Epithelial cell of esophagus (primary cell): ENCODE results near the gene GPR146.

Experiments
- DNase-seq: peaks from one replicate; pipeline ENCODE4 v3.0.0; 2010; ENCODE audit warnings: low read depth
- H3K4me3 ChIP-seq: 2 replicates; pipeline ENCODE4 v1.5.1; 2011; ENCODE audit warnings: mild to moderate bottlenecking, low read length, control low read depth
- TF ChIP-seq, protein P1 (sequence below): IDR thresholded peaks from 2 replicates; pipeline ENCODE4 v1.5.1; 2011; ENCODE audit warnings: low read depth, mild to moderate bottlenecking, low read length, control low read depth, inconsistent platforms; ENCODE audit not compliant: insufficient read depth; ENCODE audit errors: missing control alignments

The GPR146 gene

DNA sequence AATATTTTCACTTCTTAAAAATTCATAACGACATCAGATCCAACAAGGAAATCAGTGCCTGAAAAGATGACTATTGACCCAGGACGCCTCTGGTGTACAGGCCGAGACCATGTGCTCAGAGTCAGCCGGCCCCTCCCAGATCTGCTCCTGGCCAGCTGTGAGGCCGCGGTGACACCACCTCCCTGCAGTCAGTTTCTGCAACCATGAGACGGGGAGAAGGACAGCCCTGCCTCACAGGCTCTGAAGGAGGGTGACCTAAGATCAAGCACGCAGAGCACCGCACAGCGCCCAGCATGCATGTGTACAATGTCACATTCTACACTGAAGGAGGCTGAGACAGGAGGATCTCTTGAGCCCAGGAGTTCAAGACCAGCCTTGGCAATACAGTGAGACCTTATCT lies 40.9 kb downstream of the GPR146 start:
- TF ChIP-seq, protein P1, sequence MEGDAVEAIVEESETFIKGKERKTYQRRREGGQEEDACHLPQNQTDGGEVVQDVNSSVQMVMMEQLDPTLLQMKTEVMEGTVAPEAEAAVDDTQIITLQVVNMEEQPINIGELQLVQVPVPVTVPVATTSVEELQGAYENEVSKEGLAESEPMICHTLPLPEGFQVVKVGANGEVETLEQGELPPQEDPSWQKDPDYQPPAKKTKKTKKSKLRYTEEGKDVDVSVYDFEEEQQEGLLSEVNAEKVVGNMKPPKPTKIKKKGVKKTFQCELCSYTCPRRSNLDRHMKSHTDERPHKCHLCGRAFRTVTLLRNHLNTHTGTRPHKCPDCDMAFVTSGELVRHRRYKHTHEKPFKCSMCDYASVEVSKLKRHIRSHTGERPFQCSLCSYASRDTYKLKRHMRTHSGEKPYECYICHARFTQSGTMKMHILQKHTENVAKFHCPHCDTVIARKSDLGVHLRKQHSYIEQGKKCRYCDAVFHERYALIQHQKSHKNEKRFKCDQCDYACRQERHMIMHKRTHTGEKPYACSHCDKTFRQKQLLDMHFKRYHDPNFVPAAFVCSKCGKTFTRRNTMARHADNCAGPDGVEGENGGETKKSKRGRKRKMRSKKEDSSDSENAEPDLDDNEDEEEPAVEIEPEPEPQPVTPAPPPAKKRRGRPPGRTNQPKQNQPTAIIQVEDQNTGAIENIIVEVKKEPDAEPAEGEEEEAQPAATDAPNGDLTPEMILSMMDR, result no peak
- H3K4me3 ChIP-seq, result no peak overlapping the region
- no peak for DNase-seq

DNA sequence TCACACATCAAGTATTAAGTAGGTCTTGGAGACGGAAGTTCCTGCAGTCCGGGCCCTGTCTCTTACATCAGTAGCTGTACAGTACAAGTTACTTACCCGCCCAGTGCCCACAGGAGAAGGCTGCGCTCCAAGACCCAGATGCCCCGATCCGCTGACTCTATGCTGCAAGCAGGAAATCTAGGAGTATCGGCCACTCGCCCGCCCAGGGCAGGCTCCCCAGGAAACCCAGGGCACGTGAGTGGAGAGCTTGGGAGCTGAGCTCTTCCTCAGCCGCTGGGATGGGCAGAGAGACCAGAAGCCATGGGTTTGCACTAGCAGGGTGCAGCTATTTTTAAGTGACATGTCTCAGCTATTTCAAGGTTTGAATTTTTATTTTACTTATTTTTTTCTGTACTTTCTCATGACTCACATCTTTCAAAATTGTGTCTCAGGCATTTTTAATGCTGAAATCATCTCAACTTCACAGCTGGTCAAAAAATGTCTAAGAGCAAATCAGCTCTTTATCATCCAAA lies 41.6 kb downstream of the GPR146 start:
- DNase-seq, result no peak
- TF ChIP-seq, protein P1, result no peak
- no peak overlapping the region for H3K4me3 ChIP-seq

DNA sequence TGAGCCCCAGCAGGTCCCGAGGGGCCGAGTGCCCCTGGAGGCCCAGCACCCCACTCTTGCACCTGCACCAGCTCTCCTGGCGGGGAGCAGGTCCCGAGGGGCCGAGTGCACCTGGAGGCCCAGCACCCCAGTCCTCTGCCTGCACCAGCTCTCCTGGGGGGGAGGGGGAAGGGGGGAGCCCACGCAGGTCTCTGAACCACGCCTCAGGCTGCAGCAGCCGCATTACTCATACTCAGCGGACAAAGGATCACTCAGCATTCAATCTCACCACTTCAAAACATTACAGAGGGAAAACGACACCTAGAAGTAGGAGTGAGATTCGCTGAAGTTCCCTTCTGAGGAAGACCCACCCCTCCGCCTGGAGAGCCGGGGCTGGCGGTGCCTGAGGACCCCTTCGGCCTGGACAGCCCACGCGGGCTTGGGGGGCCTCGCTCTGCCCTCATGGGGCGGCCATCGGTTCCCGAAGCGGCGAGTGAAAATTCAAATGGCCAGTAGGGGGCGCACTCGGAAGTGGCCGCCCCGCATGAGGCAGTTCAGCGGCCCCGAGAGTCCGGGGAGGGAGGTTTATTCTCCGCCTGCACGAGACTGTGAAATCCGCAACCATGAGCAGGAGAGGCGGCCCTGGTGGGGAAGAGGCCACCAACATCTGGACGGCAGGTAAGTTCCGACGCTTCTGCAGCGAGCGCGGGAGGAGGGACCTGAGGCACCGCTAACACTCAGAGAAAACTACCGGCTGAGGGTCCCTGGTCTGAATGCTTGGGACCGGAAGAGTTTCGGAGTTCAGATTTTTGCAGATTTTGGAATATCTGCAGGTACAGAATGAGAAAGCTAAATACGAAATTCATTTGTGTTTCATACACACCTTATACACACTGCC lies 42.5 kb downstream of the GPR146 start:
- TF ChIP-seq, protein P1, result peak; percentile 73
- peak; percentile 58 for DNase-seq
- H3K4me3 ChIP-seq, result peak overlapping the region; percentile 38

DNA sequence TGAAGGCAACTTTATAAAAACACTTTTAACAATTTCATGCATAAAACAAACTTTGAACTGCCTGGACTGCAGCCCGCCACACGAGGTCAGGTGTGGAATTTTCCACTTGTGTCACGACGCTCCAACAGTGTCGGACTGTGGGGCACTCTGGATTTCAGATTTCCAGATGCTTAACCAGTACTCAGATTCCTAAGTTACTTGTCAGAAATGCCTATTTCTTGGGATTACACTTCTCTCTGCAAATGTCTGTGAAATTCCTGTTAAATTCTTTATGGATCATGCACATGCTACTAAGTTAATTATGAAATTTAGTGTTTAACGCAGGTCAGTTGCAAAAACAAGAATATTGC lies 43.1 kb downstream of the GPR146 start:
- no peak for DNase-seq
- TF ChIP-seq, protein P1, result no peak
- no peak overlapping the region for H3K4me3 ChIP-seq

DNA sequence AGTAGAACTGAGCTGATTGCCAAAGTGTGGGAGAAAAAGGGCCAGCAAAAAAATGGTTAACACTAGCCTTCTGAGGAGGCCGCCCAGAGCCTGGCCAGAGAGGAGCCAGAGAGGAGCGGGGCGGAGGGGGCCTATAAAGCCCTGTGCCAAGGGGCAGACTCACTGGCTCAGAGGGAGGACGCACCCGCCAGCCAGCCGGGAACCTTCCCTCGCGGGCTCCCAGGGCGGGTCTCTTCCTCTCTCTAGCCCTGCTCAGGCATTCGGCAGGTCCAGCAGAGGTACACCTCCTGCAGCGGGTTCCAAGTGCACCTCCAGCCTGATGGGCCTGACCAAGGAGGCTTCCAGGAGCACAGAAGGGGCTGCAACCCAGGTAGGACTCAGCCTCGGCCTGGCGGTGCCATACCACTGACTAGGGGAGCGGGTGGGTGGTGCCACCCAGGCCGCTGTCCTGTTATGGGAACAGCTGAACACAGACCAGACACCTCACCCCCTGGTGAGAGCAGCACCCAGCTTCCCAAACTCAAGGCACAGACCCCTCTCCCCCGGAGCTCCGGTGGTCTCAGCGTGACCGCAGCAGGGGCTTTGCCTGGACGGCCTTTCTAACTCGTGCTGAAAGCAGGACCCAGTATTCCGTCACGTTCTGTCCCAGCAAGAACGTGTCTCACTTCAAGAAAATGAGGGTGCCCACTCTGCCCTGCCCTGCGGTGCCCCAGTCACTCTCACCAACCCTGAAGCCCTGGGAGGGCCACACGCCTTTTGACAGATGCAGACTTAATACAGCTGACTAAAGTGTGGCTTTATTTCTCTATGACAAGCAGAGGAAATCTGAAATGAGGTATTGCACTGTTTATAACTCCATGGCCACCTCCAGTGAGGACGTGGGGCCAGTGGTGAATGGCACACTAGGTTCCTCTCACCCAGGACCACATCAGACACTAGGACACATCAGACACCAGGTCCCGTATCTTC lies 43.9 kb downstream of the GPR146 start, which contains the start of gene GPER1:
GPER1 (plus strand) TSS at position 162 of the 969 bp plus-strand sequence. CDS start 3,616 bp downstream, outside the sequence.
- TF ChIP-seq, protein P1, result no peak
- peak within 1 kb of the TSS; percentile 38 for H3K4me3 ChIP-seq
- DNase-seq, result peak; percentile 15

DNA sequence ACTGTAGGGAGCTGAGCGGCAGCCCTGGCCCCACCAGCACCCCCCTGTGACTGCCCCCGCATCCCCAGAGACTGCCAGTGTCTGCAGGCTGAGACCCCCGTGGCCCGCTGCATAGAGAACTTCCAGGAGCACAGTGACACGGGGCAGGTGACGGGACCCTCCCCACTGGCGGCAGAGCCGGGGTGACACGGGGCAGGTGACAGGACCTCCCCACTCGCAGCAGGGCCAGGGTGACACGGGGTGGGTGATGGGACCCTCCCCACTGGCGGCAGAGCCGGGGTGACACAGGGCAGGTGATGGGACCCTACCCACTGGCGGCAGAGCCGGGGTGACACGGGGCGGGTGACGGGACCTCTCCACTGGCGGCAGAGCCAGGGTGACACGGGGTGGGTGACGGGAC lies 45.9 kb downstream of the GPR146 start:
- TF ChIP-seq, protein P1, result no peak
- no peak for DNase-seq
- no peak overlapping the region for H3K4me3 ChIP-seq
